Left colon (tissue), 2 donors: ENCODE measurements around the gene PIEZO1. TPM values are rescaled to one million over a fixed set of nuclear protein-coding genes. Genes with fewer than 3 reads are reported as not detected.

Source experiments
- ATAC-seq: fragments of 200-7000 bp; cut with Tn5 transposase; one replicate; pipeline ENCODE4 v1.9.1; 2020; ENCODE audit warnings: mild to moderate bottlenecking, moderate library complexity
- DNase-seq, 2 donors: peaks; one replicate each; pipeline ENCODE4 v3.0.0-alpha.2; 2020
- intact Hi-C, 2 donors: fragments of 100-400 bp; cut with DNase I in 1 of 2; cut with micrococcal nuclease in 1 of 2; formaldehyde crosslinking; loops; one replicate each; pipeline versions ENCODE4 v1.11.2 to v1.14.0; 2022; cut with DNase I, micrococcal nuclease
- total RNA-seq, 2 donors: library from RNA; stranded (reverse); fragmentation: NEBNext Ultra II Directional; extraction: Animal tissue kit (Norgen Biotek cat#: 25700); gene quantifications; one replicate each; pipeline ENCODE4 v1.2.1, GENCODE V29; 2021
- donor health status: DM: no; HTN: no; CAD: no.
- donor health status: DM: yes; HTN: yes; CAD: no.

The PIEZO1 gene
- total RNA-seq, 2 donors from 2014 or later: 118 to 146 TPM

DNA sequence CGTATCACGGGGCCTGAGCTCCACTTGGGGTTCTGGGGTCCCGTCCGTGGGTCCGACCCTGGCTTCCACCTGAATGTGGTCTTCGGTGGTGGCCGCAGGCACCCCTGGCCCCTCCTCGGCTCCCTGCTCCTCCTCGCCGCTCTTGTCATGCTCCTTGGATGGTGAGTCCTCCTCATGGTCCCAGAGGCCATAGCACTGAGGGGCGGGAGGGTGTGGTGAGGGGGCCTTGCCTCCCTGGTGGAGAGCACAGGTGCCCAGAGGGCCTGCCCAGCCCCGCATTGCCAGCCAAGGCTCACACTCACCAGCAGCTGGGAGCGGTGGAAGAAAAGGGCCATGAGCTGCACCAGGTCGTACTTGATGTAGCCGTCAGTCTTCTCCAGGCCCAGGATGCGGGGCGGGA is 63.8 kb downstream of the PIEZO1 start:
- DNase-seq: no peak
- ATAC-seq: no peak
- intact Hi-C loops: no loop called here

DNA sequence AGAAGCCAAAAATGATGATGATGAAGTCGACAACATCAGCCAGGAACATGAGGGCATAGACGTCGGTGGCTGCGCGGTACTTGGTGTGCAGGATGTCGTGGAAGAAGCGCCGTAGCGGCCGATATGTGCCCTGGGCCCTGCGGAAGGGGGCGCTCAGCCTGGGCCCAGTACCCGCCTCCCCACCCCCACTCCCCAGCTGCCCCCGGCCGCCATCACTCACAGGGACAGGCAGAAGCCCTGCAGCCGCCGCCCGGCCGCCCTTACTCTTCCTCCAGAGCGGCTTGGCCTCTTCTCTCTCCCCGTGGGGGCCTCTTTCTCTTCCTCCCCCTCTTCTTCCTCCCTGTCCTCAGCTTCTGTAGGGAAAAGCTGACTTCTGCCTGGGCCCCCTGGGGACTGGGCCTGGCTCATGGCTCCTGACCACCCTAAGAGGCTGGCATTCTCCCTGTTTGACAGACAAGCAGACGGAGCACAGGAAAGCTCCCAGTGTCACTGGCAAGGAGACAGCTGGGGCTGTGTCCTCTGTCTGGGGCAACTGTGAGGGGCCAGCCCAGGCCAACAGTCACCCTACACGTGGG is 64.5 kb downstream of the PIEZO1 start:
- ATAC-seq (no peak), DNase-seq (no peak)
- intact Hi-C loops: no loop called here

- intact Hi-C loops: no loop called here
- no peak for DNase-seq
- ATAC-seq: no peak
These were observed 65.1 kb downstream of the PIEZO1 start for GRCh38 chr16:88719933-88720296.

GRCh38 chr16:88719267-88719932 is 65.6 kb downstream of the PIEZO1 start:
- DNase-seq (peak in 1 of 2 donors; percentile 76), ATAC-seq (peak; percentile 6)
- intact Hi-C loops: no loop called here

GRCh38 chr16:88718178-88718577 is 66.8 kb downstream of the PIEZO1 start:
- no peak for ATAC-seq
- DNase-seq: no peak
- intact Hi-C loops: no loop called here

DNA sequence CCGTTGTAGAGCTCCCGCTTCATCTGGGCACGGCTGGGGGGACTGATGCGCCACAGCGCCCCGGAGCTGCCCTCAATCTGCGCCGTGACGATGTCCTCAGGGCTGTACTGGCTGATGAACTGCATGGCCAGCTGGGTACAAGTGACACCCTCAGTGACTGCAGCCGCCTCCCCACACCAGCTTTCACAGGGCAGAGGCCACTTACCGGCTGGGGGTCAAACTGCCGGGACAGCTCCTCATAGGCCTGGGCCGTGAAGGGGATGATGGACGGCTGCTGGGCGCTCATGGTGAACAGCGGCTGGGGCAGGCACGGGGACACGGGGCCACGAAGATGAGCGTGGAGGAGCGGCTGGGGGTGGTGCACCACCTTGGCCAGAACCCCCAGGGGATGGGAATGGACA is 68.4 kb downstream of the PIEZO1 start:
- no peak for ATAC-seq
- intact Hi-C loops: no loop called here
- no peak for DNase-seq

GRCh38 chr16:88716201-88716600 is 68.8 kb downstream of the PIEZO1 start:
- DNase-seq (no peak), ATAC-seq (no peak)
- intact Hi-C loops: no loop called here

DNA sequence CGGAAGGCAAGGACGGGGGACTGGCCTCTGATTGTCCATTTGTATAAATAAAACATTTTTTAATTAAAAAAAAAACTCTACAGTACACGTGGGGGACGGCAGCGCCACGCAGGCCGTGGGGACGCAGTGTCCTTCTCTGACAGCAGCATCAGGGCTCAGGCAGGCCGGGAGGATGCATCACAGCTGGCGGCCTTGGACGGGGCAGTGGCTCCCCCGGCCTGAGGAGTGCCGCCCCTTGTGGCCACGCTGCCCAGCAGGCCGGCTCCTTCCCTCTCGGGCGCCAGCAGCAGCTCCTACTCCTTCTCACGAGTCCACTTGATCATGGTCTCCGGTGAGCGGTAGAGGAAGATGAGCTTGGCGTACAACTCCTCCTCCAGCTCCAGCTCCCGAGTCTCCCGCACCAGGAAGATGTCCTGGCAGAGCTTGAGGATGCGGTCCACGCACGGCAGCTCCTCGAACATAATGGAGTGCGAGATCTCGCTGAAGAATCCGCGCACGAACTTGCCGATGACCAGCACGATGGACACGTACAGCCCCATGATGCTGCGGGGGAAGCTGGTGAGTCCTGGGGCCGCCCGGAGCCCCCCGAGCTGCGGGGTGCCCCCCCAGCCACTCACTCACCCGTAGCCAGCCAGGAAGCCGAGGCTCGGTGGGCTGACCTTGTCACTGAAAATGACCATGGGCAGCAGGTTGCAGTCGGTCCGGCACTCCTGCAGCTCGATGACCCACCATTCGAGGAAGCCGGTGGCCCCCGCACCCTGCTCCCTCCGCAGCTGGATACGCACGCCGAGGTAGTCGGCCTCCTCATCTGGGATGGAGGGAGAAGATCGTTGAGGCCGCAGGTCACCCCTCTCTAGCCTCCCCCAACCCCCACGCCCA is 69.5 kb downstream of the PIEZO1 start:
- intact Hi-C loops: no loop called here
- no peak for ATAC-seq
- DNase-seq: no peak

DNA sequence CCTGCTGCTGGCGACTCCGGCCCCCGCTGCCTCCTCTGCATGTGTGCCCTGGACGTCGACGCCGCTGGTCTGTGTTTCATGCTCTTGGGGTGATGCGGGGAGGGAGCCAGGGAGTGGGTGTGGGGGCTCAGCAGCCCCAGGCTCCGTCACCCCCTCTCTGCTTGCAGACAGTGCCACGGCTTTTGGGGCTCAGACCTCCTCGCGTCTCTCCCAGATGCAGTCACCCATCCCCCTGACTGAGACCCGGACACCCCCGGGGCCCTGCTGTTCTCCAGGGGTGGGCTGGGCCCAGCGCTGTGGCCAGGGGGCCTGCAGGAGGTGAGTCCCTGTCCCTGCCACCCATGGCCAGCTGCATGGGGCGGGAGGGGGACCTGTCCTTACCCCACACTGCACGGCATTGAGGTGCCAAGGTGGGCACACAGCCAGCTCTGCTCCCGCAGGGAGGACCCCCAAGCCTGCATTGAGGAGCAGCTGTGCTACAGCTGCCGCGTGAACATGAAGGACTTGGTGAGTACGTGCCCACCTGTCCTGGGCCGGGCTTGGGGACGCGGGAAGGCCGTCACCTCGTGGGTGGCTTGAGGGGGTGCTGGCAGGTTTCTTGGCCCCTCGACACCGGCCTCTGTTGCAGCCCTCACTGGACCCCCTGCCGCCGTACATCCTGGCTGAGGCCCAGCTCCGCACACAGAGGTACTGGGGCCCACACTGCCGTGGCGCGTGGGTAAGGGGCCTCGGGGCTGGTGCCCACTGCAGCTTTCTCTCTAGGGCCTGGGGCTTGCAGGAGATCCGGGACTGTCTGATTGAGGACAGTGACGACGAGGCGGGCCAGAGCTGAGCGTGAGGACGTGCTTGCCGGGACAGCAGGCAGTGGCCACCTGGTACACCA is 70.4 kb downstream of the PIEZO1 start:
- intact Hi-C loops: no loop called here
- DNase-seq (no peak), ATAC-seq (no peak)

DNA sequence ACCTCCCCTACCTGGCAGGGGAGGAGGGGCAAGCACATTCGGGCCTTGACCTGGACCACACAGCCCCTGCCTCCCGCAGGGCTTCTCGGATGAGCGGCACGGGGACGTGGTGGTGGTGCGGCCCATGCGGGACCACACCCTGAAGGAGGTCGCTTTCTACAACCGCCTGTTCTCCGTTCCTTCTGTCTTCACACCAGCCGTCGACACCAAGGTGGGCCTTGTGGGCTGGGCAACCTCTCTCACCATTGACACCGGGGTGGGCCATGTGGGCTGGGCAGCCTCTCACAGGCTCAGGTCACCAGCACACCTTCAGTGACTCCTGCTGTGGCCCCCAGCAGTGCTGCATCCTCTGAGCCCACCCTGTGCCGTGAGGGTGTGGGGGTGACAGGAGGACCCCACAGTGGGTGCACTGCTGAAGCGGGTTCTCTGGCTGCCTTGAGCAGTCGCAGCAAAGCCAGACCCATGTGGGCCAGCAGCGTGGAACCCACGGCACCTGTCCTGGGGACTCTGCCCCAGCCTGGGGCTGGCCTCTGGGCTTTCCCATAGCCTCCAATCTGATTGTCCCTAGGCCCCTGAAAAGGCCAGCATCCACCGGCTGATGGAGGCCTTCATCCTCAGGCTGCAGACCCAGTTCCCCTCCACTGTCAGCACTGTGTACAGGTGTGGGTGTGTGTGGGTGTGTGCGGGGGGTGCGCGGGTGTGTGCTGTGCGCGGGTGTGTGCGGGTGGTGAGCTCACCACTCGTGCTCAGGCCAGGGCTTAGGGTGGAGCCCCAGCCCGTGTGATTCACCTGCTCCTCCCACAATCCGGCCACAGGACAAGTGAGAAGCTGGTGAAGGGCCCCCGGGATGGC is 71.2 kb downstream of the PIEZO1 start:
- intact Hi-C loops: no loop called here
- ATAC-seq: peak; percentile 71
- DNase-seq: no peak

GRCh38 chr16:88713054-88713453 is 72.0 kb downstream of the PIEZO1 start:
- intact Hi-C loops: no loop called here
- no peak for ATAC-seq
- no peak for DNase-seq

DNA sequence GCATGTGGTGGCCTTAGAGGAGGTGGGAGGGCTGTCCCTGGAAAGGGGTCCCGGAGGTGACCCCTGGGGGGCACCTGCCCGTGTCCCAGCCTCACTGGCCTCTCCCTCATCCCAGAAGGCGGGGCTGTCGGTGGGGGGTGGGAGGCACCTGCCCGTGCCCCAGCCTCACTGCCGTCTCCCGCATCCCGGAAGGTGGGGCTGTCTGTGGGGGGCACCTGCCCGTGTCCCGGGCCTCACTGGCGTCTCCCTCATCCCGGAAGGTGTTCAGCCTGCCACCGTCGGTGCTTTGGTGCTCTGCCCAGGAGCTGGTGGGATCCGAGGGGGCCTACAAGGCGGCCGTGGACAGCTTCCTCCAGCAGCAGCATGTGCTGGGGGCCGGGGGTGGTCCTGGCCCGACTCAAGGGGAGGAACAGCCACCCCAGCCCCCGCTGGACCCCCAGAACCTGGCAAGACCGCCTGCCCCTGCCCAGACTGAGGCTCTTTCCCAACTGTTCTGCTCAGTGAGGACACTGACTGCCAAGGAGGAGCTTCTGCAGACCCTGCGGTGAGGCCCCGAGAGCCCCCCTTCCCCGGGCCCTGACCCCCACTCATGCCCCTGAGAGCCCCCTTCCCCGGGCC is 72.5 kb downstream of the PIEZO1 start:
- intact Hi-C loops: no loop called here
- ATAC-seq (no peak), DNase-seq (no peak)

GRCh38 chr16:88711750-88712340 is 73.2 kb downstream of the PIEZO1 start:
- ATAC-seq: no peak
- intact Hi-C loops: no loop called here
- DNase-seq: no peak

GRCh38 chr16:88710556-88710955 is 74.5 kb downstream of the PIEZO1 start:
- intact Hi-C loops: no loop called here

GRCh38 chr16:88706965-88707826 is 77.8 kb downstream of the PIEZO1 start:
- intact Hi-C loops: no loop called here

More at GRCh38 chr16:88710556-88710955, 74.5 kb downstream of the PIEZO1 start:
- ATAC-seq: no peak
- DNase-seq: no peak

DNA sequence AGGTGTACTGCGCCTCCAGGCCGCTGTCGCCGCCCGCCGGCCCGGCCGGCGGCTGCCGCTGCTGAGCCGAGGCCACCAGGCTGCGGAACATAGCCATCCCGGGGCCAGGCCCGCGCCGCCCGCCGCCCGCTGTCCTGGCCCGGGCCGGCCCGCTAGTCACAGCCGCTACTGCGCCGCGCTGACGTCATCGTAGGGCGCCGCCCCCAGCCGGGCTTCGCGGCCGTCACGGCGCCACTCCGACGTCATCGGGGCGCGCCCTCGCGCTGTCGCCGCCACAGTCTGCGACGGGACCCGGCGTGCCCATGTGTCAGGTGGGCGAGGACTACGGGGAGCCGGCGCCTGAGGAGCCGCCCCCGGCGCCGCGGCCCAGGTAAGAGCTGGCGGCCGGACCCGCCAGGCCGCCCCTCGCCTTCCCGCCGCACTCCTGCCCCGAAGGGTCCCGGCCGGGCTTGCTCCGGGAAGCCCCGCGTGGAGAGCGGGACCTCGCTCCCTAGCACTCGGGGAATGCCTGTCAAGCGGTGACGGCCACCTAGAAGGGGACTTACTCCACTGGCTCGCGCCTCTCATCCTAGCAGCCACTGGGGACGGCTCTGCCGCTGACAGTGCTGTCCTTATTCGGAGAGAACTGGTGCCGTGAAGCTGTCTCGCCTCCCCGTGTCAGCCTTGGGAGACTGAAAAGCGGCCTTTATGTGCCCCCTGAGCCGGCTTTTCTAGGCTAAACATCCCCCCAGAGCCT is 78.6 kb downstream of the PIEZO1 start, which contains the start of the genes CTU2 and RNF166:
Gene CTU2, plus strand, starts transcription at position 275 of the 736 bp plus-strand sequence. Its CDS starts 28 bp downstream, at position 303.
Gene RNF166, minus strand, starts transcription at position 180 of the 736 bp plus-strand sequence. Its CDS starts 83 bp downstream, at position 97.
- ATAC-seq (peak; percentile 91), DNase-seq (peak; percentile 86 to 94)
- intact Hi-C loops: no loop called here

More at GRCh38 chr16:88706965-88707826, 77.8 kb downstream of the PIEZO1 start:
- DNase-seq (no peak), ATAC-seq (no peak)
